Posterior cingulate gyrus (tissue), 11 donors: Measurements from ENCODE around the gene CAPN9.
A peak's percentile ranks its signal among the peaks of the same experiment; 100 is the strongest.

Experiments
- DNase-seq, 10 donors: peaks; one replicate each; pipeline versions ENCODE4 v3.0.0 to v3.0.0-alpha.2; 2020 to 2021; ENCODE audit warnings: mixed read lengths in 3 of 10
- intact Hi-C: fragments of 100-400 bp; cut with DNase I; formaldehyde crosslinking; loops from one replicate; pipeline ENCODE4 v1.15.1; 2023

Gene CAPN9

GRCh38 chr1:230739564-230740290 lies 7.5 kb upstream of the CAPN9 start:
- no peak for DNase-seq
- intact Hi-C loops = no loop called here

DNA sequence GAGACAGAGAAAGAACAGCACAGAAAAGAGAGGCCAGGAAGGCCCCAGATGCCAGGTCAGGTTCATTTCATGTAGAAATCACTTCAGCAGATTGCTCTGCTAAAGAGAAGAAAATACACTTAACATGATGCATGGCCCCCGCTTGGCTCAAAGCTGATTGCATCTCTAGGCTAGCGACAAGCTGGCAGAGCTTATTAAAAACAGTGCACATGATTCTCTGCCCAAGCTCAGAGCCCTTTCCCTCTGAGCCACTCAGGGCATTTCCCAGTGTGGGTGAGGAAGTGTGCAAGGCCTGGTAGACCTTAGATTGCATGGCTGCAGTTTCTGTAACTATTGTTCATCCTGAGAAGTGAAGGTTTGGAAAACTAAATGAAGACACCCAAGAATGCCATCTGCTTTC lies 3.3 kb upstream of the CAPN9 start:
- DNase-seq = no peak
- intact Hi-C loops = no loop called here

DNA sequence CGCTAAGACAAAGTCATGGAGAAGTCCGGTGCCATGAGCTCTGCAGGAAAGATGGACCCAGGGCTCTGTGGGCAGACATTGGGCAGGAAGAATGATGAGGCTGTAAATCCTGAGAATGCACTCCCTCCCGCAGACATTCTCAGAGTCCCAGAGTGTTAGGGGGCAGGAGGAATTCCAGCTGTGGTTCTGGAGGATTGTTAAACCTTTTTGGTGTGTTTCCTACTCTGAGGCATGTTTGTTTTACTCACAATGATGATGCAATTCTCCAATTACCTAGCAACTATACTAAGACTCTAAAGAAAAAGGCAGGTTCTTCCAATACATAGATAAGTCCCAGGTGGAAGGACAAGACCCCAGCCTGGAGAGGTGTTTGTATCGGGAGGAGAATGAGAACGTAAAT lies 2.8 kb upstream of the CAPN9 start:
- no peak for DNase-seq
- intact Hi-C loops = no loop called here

- no peak for DNase-seq
- intact Hi-C loops = no loop called here
Observed at GRCh38 chr1:230745071-230745470, 2.1 kb upstream of the CAPN9 start.

DNA sequence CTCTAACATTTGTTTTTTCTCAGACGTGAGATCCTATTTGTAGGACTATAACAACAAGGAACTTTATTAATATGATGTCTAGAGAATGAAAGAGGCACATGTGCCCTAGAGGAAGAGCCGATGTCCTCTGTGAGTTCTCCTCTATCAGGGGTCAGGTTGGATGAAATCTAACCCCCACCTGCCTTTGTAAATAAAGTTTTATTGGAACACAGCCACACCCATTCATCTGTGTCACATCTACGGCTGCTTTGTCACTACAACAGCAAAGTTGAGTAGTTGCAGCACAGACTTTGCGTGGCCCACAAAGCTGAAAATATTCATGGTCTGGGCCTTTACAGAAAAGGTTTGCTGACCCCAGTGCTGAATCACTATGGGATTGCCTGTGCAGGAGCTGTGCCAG lies 571 bp upstream of the CAPN9 start:
- DNase-seq = no peak
- intact Hi-C loops = no loop called here

DNA sequence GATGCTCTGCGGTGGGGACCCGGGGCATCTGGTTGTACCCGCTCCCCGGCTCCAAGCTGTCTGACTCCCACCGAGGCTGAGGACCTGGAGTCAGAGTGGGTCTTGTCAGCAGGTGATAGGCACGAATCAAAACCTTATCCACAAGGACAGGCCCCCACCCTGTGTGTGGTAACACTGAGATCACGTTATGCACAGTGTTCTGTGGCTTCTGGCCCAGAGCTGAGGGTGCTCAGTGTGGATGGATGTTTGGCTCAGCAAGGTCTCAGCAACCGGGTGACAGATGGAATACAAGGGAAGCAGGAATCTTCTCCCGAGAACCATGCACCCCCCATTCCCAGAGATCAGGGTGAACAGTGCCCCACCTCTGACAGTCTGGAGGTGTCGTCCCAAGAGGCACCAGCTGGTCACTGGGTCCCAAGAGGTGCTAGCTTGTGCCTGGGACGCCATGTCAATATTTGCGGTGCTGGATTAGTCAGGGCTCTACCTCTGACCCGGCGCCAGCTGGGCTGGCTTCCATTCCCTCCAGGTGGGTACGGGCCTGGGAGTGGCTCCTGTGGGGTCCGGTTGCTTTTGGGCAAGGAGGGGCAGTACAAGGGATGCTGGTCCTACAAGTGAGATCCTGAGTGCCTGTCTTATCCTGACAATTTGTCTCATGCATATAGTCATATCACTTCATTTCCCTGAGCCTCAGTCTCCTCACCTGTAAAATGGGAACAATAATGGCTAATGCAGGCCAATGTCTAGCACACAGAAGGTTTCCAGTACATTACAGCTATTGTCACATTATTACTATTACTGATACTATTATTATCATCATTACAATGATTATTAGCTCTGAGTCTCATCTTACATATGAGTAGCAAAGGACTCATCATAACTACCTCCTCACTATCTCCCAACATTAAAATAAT lies 957 bp downstream of the CAPN9 start:
- intact Hi-C loops = no loop called here
- no peak for DNase-seq

GRCh38 chr1:230749150-230749549 lies 2.0 kb downstream of the CAPN9 start:
- intact Hi-C loops = no loop called here
- DNase-seq = no peak

DNA sequence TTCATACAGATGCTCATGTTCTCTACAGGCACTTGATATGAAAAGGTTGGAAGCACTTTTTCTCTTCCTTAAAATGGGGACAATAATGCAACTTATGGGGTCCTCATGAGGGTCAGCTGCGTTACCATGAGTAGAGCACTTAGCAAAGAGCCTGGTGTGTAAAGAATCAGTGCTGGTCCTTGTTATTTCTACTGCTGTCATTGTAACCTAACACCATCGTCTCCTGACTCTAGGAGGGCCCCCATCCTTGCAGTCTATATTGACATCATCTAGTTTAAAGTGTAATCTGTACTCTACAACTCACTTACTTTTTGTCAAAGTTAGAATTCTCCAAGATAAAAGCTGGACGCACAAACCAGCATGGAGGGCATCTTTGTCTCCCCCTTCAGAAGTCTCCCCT lies 2.4 kb downstream of the CAPN9 start:
- DNase-seq = no peak

DNA sequence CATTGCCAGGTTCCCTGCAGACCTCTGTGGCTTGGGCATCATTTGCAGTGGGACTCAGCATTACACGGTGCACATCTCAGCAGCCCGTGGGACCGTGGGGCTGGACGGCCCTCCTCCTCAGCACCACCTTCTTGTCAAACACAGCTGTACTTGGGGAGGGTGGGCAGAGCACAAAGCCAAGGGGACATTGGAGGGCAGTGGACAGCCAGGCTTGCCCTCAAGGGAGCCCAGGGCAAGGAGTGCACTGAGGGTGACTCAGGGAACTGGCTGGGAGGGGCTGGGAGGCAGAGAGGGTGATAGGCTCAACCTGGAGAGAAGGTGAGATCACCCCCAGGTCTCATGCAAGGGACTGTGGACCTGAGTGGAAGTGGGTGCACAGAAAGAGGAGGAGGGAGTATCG lies 3.4 kb downstream of the CAPN9 start:
- DNase-seq = peak in 1 of 10 donors; percentile 71
- intact Hi-C loops = loop anchor here (5.0 kb wide), 1 partner anchor 108 kb away; the partner anchor contains the start of gene COG2

More for the DNA sequence above, 2.4 kb downstream of the CAPN9 start:
- intact Hi-C loops = loop anchor here (5.0 kb wide), 1 partner anchor 107 kb away; the partner anchor contains the start of gene COG2

- intact Hi-C loops = loop anchor here (5.0 kb wide), 1 partner anchor 109 kb away; the partner anchor contains the start of gene COG2
- no peak for DNase-seq
Observed at GRCh38 chr1:230750986-230751625, 3.9 kb downstream of the CAPN9 start.

- DNase-seq = peak; percentile 79 to 98 (median 86)
- intact Hi-C loops = loop anchor here (5.0 kb wide), 1 partner anchor 110 kb away; the partner anchor contains the start of gene COG2
Observed at GRCh38 chr1:230752407-230752806, 5.2 kb downstream of the CAPN9 start.

DNA sequence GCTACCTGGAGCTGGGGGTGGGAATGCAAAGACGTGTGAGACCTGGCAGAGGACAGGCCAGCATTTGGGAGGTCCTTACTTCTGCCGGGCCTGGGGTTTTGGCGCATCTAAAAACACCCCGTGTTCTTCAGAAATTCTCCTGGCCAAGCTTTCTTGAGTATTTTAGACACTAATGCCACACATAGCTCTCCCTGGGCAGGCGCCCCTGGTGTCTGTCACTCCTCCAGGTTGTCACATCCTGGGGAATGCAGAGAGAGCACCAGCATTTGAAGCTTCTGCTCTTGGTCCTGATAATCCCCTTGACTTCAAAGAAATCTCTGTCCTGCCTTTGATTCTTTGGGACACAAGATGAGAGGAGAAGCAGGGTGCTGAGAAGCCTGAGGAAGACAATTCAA lies 6.0 kb downstream of the CAPN9 start:
- no peak for DNase-seq
- intact Hi-C loops = loop anchor here (5.0 kb wide), 1 partner anchor 111 kb away; the partner anchor contains the start of gene COG2

DNA sequence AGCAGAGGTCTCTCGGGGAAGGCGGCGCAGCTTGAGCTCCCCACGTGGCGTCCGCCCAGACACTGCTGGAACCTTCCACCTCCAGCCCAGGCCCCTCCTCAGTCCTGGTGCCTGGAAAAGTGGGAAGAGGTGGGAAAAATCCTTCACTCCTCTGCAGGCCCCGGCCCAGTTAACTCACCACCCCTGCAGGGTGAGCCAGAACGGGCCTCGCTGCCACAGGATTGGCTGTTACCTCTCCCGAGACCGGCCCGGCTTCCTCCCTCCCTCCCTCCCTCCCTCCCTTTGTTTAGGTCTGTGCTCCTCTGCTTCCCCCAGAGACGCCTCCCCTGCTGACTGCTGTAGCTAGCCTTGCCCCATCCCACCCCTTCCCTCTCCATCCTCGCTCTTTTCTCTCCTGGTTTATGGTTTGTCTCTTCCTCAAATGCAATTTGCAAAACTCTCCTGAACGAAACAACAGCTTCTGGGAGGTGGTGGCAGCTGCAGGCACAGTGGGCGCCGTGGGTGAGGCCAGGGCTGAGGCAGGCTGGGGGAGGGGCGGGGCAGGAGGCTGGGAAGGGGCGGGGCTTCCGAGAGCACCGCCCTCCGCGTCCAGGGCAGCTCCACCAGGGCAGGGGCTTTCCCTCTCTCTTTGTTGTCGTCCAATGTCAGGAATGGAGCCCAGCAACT lies 6.5 kb downstream of the CAPN9 start:
- DNase-seq = peak in 4 of 10 donors; percentile 58 to 93 (median 76)
- intact Hi-C loops = loop anchor here (5.0 kb wide), 1 partner anchor 111 kb away; the partner anchor contains the start of gene COG2

GRCh38 chr1:230754796-230755195 lies 7.6 kb downstream of the CAPN9 start:
- DNase-seq = no peak
- intact Hi-C loops = loop anchor here (5.0 kb wide), 1 partner anchor 112 kb away; the partner anchor contains the start of gene COG2

- peak in 2 of 10 donors; percentile 50 to 78 for DNase-seq
- intact Hi-C loops = no loop called here
Observed at GRCh38 chr1:230757856-230758708, 10.9 kb downstream of the CAPN9 start.

GRCh38 chr1:230758709-230759368 lies 11.7 kb downstream of the CAPN9 start:
- DNase-seq = peak in 1 of 10 donors; percentile 60
- intact Hi-C loops = no loop called here

DNA sequence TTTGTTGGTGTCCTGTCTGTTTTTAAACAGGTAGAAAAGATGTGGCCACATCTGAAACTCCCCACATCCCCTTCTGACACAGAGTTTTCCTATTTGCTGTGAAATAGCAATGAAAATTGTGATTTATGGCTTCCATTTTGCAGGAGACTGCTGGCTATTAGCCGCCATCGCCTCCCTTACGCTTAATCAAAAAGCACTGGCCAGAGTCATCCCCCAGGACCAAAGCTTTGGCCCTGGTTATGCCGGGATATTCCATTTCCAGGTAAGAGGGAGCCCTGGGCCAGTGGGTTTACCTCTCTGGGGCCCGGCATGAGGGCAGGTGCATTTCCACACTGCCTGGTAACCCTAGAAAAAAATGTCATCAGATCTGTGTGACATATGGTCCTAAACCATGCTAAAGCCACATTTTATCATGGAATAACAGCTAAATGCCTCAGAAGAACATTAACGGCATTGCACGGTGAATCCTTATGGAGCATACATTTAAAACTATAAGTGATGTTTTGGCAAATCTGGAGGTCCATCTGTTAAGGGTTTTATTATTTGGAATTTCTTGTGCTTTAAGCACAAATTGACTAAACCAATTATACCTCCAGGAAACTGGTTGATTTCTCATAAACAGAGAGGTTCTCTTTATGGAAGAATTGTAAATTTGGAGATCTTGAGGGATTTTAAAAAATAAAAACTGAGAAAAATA lies 12.3 kb downstream of the CAPN9 start:
- intact Hi-C loops = no loop called here
- no peak for DNase-seq

- DNase-seq = no peak
Observed at GRCh38 chr1:230760360-230760827, 13.2 kb downstream of the CAPN9 start.

More at GRCh38 chr1:230760360-230760827, 13.2 kb downstream of the CAPN9 start:
- intact Hi-C loops = no loop called here
